Kasumi-1 (cell line): Measurements from ENCODE around the gene PPP2R5C.

Experiments
- DNase-seq, 2 experiments: peaks; one replicate each; lab custom pipeline; 2025; lab: John Stamatoyannopoulos, UW

Gene PPP2R5C

GRCh38 chr14:101950100-101950499 is 188.6 kb downstream of the PPP2R5C start:
- DNase-seq: no peak

- no peak for DNase-seq
Measured at GRCh38 chr14:101950516-101951215, 189.2 kb downstream of the PPP2R5C start.

GRCh38 chr14:101953151-101953550 is 191.6 kb downstream of the PPP2R5C start:
- no peak for DNase-seq

- no peak for DNase-seq
Measured at GRCh38 chr14:101954501-101954900, 193.0 kb downstream of the PPP2R5C start.

GRCh38 chr14:101955695-101956161 is 194.2 kb downstream of the PPP2R5C start:
- DNase-seq: no peak

GRCh38 chr14:101956179-101956885 is 194.8 kb downstream of the PPP2R5C start:
- DNase-seq: no peak

- no peak for DNase-seq
Measured at GRCh38 chr14:101957406-101958234, 196.1 kb downstream of the PPP2R5C start.

GRCh38 chr14:101958418-101959180 is 197.1 kb downstream of the PPP2R5C start:
- no peak for DNase-seq

GRCh38 chr14:101959277-101959676 is 197.8 kb downstream of the PPP2R5C start:
- no peak for DNase-seq

GRCh38 chr14:101960225-101960624 is 198.7 kb downstream of the PPP2R5C start:
- DNase-seq: peak; percentile 42 to 60

- DNase-seq: peak; percentile 90 to 94
Measured at GRCh38 chr14:101961011-101961721, 199.7 kb downstream of the PPP2R5C start.

- no peak for DNase-seq
Measured at GRCh38 chr14:101961746-101962502, 200.4 kb downstream of the PPP2R5C start.

- DNase-seq: no peak
Measured at GRCh38 chr14:101962503-101962874, 201.0 kb downstream of the PPP2R5C start.

- DNase-seq: no peak
Measured at GRCh38 chr14:101963052-101963451, 201.5 kb downstream of the PPP2R5C start.

- DNase-seq: no peak
Measured at GRCh38 chr14:101963656-101964296, 202.3 kb downstream of the PPP2R5C start.

GRCh38 chr14:101964297-101965180 is 203.0 kb downstream of the PPP2R5C start, which contains the start of gene DYNC1H1:
Gene DYNC1H1, plus strand, starts transcription at chr14:101964573. Its CDS starts 119 bp downstream, at chr14:101964692.
- peak; percentile 73 to 75 for DNase-seq

- peak; percentile 30 to 35 for DNase-seq
Measured at GRCh38 chr14:101965181-101965544, 203.7 kb downstream of the PPP2R5C start.
